Measurements from ENCODE around the gene DNAH11.

GRCh38 chr7:21617916-21618390 lies 75.1 kb downstream of the DNAH11 start:
- TF ChIP-seq ARNTL (CRISPR knock-in tag; IDR thresholded peaks at IDR 0.05) (no peak), BCLAF1 (IDR thresholded peaks at IDR 0.05) (no peak), SP140L (CRISPR knock-in tag; IDR thresholded peaks at IDR 0.05; ENCODE audit: borderline replicate concordance) (no peak), KAT2B (IDR thresholded peaks at IDR 0.05; ENCODE audit: borderline replicate concordance, low read depth, low read length) (no peak), ZFP91 (CRISPR knock-in tag; IDR thresholded peaks at IDR 0.05; ENCODE audit: borderline replicate concordance) (no peak), SALL2 (CRISPR knock-in tag; IDR thresholded peaks at IDR 0.05) (no peak), TAF15 (IDR thresholded peaks at IDR 0.05; ENCODE audit: low read depth, low read length, poor library complexity, severe bottlenecking) (no peak), AFF4 (CRISPR knock-in tag; IDR thresholded peaks at IDR 0.05) (no peak), SP2 (CRISPR knock-in tag; IDR thresholded peaks at IDR 0.05) (no peak)

All from HepG2 (cell line).